Endothelial cell of umbilical vein (primary cell): ENCODE results near the gene GLRA2. TPM values are rescaled to one million over a fixed set of nuclear protein-coding genes. Genes with fewer than 3 reads are reported as not detected.

ENCODE experiments used
- BruUV-seq: library from RNA; stranded (reverse); fragments of 400-500 nt; replicated peaks from 2 replicates; lab custom pipeline; 2021; lab: Mats Ljungman, UMichigan
- CTCF ChIA-PET: fragments of 300-600, 350-600 bp; sonication (Branson Sonifier 250); formaldehyde crosslinking; loops from one replicate; lab custom pipeline; 2021; ENCODE audit warnings: antibody characterized with exemption, inconsistent platforms; lab: Charles Lee
- POLR2A ChIA-PET: fragments of 300-600, 350-600 bp; sonication (Branson Sonifier 250); formaldehyde crosslinking; loops from one replicate; lab custom pipeline; 2021; ENCODE audit warnings: antibody characterized with exemption, inconsistent platforms; lab: Charles Lee
- DNase-seq: peaks from one replicate; pipeline ENCODE4 v3.0.0-alpha.2; 2011; ENCODE audit warnings: low read depth, low spot score
- FAIRE-seq: peaks from 2 replicates; lab custom pipeline; 2011; peaks lifted over from hg19 to GRCh38; lab: Jason Lieb, UNC
- H2AFZ ChIP-seq: 2 replicates; pipeline ENCODE4 v1.6.0; 2012; ENCODE audit warnings: low read depth, low read length, control low read depth, inconsistent platforms
- H3K27ac ChIP-seq: 2 replicates; pipeline ENCODE4 v1.5.1; 2011; ENCODE audit warnings: low read depth, mild to moderate bottlenecking, control low read depth, low read length, moderate library complexity; ENCODE audit not compliant: insufficient read depth
- H3K27me3 ChIP-seq, 2 experiments: 2 replicates each; pipeline versions ENCODE4 v1.6.0 to v1.6.1; 2011; ENCODE audit warnings: low read length in 2 of 2, mixed read lengths in 1 of 2; ENCODE audit not compliant: control insufficient read depth in 2 of 2, insufficient read depth in 2 of 2
- H3K36me3 ChIP-seq, 2 experiments: 2 replicates in 1 of 2; 3 replicates in 1 of 2; pipeline ENCODE4 v1.5.1; 2011; ENCODE audit warnings: low read length in 2 of 2, mild to moderate bottlenecking in 1 of 2, moderate library complexity in 1 of 2; ENCODE audit not compliant: control insufficient read depth in 2 of 2, insufficient read depth in 2 of 2; ENCODE audit errors: extremely low read depth in 1 of 2
- H3K4me1 ChIP-seq: 3 replicates; pipeline ENCODE4 v1.5.1; 2011; ENCODE audit warnings: mild to moderate bottlenecking, low read length; ENCODE audit not compliant: control insufficient read depth, insufficient read depth; ENCODE audit errors: extremely low read depth
- H3K4me2 ChIP-seq: 2 replicates; pipeline ENCODE4 v1.6.1; 2011; ENCODE audit warnings: low read length, control low read depth, mixed read lengths; ENCODE audit not compliant: insufficient read depth
- H3K4me3 ChIP-seq, 3 experiments: fragments of 200-600 bp in 1 of 3; sonication (generic), shearing (Covaris generic) in 1 of 3; replicated peaks in 1 of 3; 2 replicates each; pipeline ENCODE4 v1.5.1; 2011 to 2016; ENCODE audit warnings: control low read depth in 3 of 3, low read length in 3 of 3, mild to moderate bottlenecking in 2 of 3, inconsistent platforms in 1 of 3, low read depth in 1 of 3, moderate library complexity in 1 of 3; ENCODE audit not compliant: insufficient read depth in 1 of 3
- H3K79me2 ChIP-seq: 2 replicates; pipeline ENCODE4 v1.6.0; 2012; ENCODE audit warnings: low read length, inconsistent platforms; ENCODE audit not compliant: control insufficient read depth, insufficient read depth
- H3K9ac ChIP-seq: replicated peaks from 2 replicates; pipeline ENCODE3; 2011; ENCODE audit warnings: low read length, control low read depth; ENCODE audit not compliant: insufficient read depth; ENCODE audit errors: extremely low read depth
- H3K9me1 ChIP-seq: replicated peaks from 3 replicates; pipeline ENCODE4 v1.6.0; 2011; ENCODE audit warnings: mild to moderate bottlenecking, low read length; ENCODE audit not compliant: control insufficient read depth, insufficient read depth; ENCODE audit errors: extremely low read depth
- H3K9me3 ChIP-seq: replicated peaks from 2 replicates; pipeline ENCODE4 v1.5.1; 2012; ENCODE audit warnings: low read length, inconsistent platforms; ENCODE audit not compliant: control insufficient read depth, insufficient read depth
- H4K20me1 ChIP-seq: replicated peaks from 2 replicates; pipeline ENCODE3; 2011; ENCODE audit warnings: mild to moderate bottlenecking, low read length; ENCODE audit not compliant: control insufficient read depth, insufficient read depth; ENCODE audit errors: extremely low read depth
- EZH2 ChIP-seq: IDR thresholded peaks from 2 replicates; pipeline ENCODE4 v1.6.1; 2012; ENCODE audit warnings: borderline replicate concordance, low read depth, mild to moderate bottlenecking, moderate library complexity, low read length, inconsistent platforms; ENCODE audit not compliant: severe bottlenecking
- FOS ChIP-seq: IDR thresholded peaks from 2 replicates; pipeline ENCODE4 v1.6.1; 2011; ENCODE audit warnings: mild to moderate bottlenecking, low read length, moderate library complexity, borderline replicate concordance; ENCODE audit not compliant: insufficient read depth
- GATA2 ChIP-seq: IDR thresholded peaks from 2 replicates; pipeline ENCODE4 v1.7.0; 2011; ENCODE audit warnings: low read depth, mild to moderate bottlenecking, moderate library complexity, mixed read lengths, low read length; ENCODE audit not compliant: insufficient read length, insufficient read depth
- JUN ChIP-seq: IDR thresholded peaks from 2 replicates; pipeline ENCODE4 v1.6.1; 2011; ENCODE audit warnings: borderline replicate concordance, low read depth; ENCODE audit not compliant: insufficient read length, insufficient read depth
- MAX ChIP-seq: IDR thresholded peaks from 2 replicates; pipeline ENCODE4 v1.6.1; 2011; ENCODE audit not compliant: insufficient read depth, insufficient read length
- MYC ChIP-seq: IDR thresholded peaks from one replicate; pipeline ENCODE4 v1.6.1; 2011; ENCODE audit warnings: mild to moderate bottlenecking, low read depth, low read length
- POLR2A ChIP-seq: IDR thresholded peaks from 2 replicates; pipeline ENCODE4 v1.6.1; 2012; ENCODE audit warnings: low read depth, mild to moderate bottlenecking, control low read depth, low read length
- POLR2AphosphoS5 ChIP-seq: IDR thresholded peaks from 2 replicates; pipeline ENCODE4 v1.6.1; 2012; ENCODE audit warnings: low read depth, mild to moderate bottlenecking, control low read depth, low read length, moderate library complexity; ENCODE audit not compliant: insufficient read depth
- dilution Hi-C: fragments of 300-500 bp; cut with MboI; formaldehyde crosslinking; loops from one replicate; pipeline ENCODE4 v1.15.0; 2019; ENCODE audit warnings: low sequenced_read_pairs; ENCODE audit not compliant: extremely low pct_ligation_motif_present
- intact Hi-C: fragments of 100-400 bp; cut with micrococcal nuclease; formaldehyde crosslinking; loops from one replicate; pipeline ENCODE4 v1.10.0; 2022
- polyA plus RNA-seq, 4 experiments: library from polyadenylated mRNA; depleted of rRNA in 3 of 4; stranded (reverse) in 3 of 4; unstranded in 1 of 4; fragments of >200 nt; gene quantifications; 2 replicates each; pipeline versions ENCODE4 v1.2.1 to v1.2.3, GENCODE V29; 2011 to 2012; ENCODE audit warnings: missing spikeins in 1 of 4
- total RNA-seq: library from RNA; stranded (reverse); gene quantifications from 2 replicates; pipeline ENCODE4 v1.2.3, GENCODE V29; 2021
- TF ChIP-seq, protein P1 (sequence below), 2 donors: IDR thresholded peaks; 1 replicate in 1 of 2; 2 replicates in 1 of 2; pipeline ENCODE4 v1.5.1; 2011; ENCODE audit warnings: low read length in 2 of 2, mild to moderate bottlenecking in 2 of 2, moderate library complexity in 2 of 2, control low read depth in 1 of 2, inconsistent platforms in 1 of 2, low read depth in 1 of 2; ENCODE audit not compliant: insufficient read depth in 1 of 2; ENCODE audit errors: extremely low read depth in 1 of 2

Gene GLRA2
- total and polyA plus RNA-seq, 2 donors (not counting 3 experiments of a cell fraction or from before 2014, with no cell fraction given), result not detected

DNA sequence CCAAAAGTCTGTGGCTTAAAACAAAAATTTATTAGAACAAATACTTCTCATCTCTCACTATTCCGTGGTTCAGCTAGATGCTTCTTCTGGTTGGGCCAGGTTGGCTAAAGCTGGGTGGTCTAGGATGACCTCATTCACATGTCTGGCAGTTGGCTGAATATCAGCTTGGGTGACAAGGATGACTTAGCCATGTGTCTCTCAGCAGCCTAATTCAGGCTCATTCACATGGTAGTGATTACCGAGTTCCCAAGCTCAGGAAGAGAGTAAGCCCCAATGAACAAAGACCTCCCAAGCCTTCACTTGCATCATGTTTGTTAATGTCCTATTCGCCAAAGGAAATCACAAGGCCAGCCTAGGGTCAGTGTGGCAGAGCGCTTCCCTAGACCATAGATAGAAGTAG lies 224.1 kb downstream of the GLRA2 start:
- intact Hi-C loops, result no loop called here
- CTCF ChIA-PET, result no interaction called here
- BruUV-seq, result no TSS peak
- Histone ChIP-seq H3K9me3 (no peaks in the 10 kb centered on the region), H3K4me2 (no peak overlapping the region), H2AFZ (no peak overlapping the region), H3K9me1 (no peaks in the 10 kb centered on the region), H3K4me1 (no peaks in the 10 kb centered on the region), H3K27me3 (no peaks in the 10 kb centered on the region), H3K36me3 (no peaks in the 10 kb centered on the region), H4K20me1 (no peaks in the 10 kb centered on the region), H3K27ac (no peak overlapping the region), H3K9ac (no peak overlapping the region), H3K4me3 (no peak overlapping the region), H3K79me2 (no peaks in the 10 kb centered on the region)
- no peak for DNase-seq
- no peak for FAIRE-seq
- TF ChIP-seq POLR2A, result no peak
- TF ChIP-seq EZH2, result no peak
- no peak for TF ChIP-seq FOS
- TF ChIP-seq GATA2, result no peak
- TF ChIP-seq POLR2AphosphoS5, result no peak
- TF ChIP-seq MYC, result no peak
- TF ChIP-seq, protein P1, sequence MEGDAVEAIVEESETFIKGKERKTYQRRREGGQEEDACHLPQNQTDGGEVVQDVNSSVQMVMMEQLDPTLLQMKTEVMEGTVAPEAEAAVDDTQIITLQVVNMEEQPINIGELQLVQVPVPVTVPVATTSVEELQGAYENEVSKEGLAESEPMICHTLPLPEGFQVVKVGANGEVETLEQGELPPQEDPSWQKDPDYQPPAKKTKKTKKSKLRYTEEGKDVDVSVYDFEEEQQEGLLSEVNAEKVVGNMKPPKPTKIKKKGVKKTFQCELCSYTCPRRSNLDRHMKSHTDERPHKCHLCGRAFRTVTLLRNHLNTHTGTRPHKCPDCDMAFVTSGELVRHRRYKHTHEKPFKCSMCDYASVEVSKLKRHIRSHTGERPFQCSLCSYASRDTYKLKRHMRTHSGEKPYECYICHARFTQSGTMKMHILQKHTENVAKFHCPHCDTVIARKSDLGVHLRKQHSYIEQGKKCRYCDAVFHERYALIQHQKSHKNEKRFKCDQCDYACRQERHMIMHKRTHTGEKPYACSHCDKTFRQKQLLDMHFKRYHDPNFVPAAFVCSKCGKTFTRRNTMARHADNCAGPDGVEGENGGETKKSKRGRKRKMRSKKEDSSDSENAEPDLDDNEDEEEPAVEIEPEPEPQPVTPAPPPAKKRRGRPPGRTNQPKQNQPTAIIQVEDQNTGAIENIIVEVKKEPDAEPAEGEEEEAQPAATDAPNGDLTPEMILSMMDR (IDR thresholded peaks at IDR 0.05; ENCODE audit: extremely low read depth in 1 of 2, insufficient read depth in 1 of 2, low read depth in 1 of 2, low read length in 2 of 2), result no peak
- TF ChIP-seq JUN, result no peak
- TF ChIP-seq MAX, result no peak
- dilution Hi-C loops, result no loop called here
- POLR2A ChIA-PET, result no interaction called here
